SK-N-MC (cell line): ENCODE data around the gene NLRP5.

Experiments
- EZH2 ChIP-seq: fragments of 200-600 bp; sonication (generic); IDR thresholded peaks from one replicate; pipeline ENCODE4 v1.6.1; 2017; ENCODE audit warnings: antibody characterized with exemption
- POLR2AphosphoS5 ChIP-seq: IDR thresholded peaks from 2 replicates; pipeline ENCODE4 v1.6.1; 2012; ENCODE audit warnings: mild to moderate bottlenecking, low read depth, low read length, borderline replicate concordance

DNA sequence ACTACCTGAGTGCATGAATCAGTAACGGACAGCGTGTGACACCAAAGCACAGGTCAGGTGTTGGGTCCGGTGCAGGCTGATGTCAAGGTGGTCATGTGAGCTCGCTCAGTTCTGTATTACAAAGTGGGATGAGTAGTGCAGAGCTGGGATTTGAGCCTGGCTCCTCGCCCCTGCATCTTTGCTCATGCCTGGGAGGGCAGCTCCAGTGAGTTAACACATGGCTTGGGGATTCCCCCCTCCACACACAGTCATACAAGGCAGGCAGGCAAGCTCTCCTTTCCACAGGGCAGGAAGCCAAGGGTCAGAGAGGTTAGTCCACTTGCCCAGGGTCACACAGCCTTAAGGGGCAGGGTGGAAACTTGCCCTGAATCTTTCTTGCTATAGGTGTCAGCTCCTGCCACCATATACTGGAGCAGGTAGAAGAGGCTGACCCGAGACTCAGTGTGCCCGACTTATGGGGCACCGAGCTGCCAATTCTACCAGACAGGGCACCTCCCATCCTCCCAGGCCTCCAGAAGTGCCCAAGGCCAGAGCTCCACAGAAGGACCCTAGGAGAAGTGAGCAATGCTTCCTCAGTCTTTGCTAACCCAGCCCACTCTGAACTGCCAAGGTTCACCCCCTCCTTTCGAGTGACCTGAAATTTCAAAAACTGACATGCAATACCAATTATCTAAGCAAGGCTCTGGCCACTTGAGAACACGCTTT, 99.1 kb downstream of the NLRP5 start:
- no peak for TF ChIP-seq POLR2AphosphoS5
- TF ChIP-seq EZH2 = no peak
